ENCODE results near the gene KSR1. TPM values are rescaled to one million over a fixed set of nuclear protein-coding genes. Genes with fewer than 3 reads are reported as not detected.

Gene KSR1
- total and polyA plus RNA-seq, 10 of the 15 experiments (the other 5 are each of a cell fraction or from before 2014, with no cell fraction given) = 0.97 to 66.6 (median 22.9) TPM

DNA sequence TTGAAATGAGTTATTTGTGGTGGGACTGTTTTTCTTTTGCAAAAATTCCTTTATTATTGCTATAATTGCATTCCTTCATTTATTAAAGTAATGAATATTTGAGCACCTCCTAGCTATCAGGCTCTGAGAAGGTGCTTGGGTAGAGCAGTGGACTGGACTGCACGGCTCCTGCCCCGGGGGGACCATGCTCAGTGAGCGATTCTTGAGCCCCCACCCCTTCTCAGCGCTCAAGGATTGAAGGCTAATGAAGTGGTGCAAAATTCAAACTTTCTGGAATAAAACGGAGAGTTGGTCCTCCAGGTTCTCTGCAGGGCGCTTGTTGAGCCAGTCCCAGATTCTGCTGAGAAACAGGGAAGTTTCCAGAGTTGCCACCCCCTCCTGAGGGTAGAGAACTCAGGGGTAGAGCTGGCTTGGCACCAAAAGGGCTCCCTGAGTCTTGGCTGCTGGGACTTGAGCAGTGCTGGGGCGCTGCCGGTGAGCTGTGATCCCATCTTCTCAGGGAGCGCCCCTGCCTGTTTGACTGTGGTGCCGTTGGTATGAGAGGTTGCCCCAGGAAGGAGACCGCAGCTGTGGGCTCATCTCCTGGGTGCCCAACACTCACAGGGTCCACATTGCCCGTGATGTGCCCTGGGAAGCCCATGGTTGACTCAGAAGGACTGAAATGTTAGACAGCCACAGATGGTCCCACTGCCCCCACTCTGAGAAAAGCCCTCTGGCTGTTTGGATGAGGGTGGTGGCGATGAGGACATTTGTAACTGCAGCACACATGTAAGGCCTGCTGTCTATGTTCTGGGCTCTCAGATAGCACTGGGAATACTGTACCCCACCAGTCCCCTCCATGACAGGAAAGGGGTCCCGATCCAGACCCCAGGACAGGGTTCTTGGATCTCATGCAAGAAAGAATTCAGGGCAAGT lies 20.0 kb downstream of the KSR1 start:
- peak overlapping the region; percentile 29 for H3K27ac ChIP-seq (ENCODE audit: control insufficient read depth, insufficient read depth)
- in situ Hi-C loops (cut with MboI) = loop anchor here (25.0 kb wide), 2 partner anchors 1086 to 1411 kb away; partner anchors contain the start of genes FLOT2, PIGS and UNC119
- TF ChIP-seq NBN (IDR thresholded peaks at IDR 0.05) (no peak), SREBF1 (IDR thresholded peaks at IDR 0.05; ENCODE audit: low read length) (no peak), TAF1 (IDR thresholded peaks at IDR 0.05; ENCODE audit: borderline replicate concordance, low read depth, low read length) (no peak), RB1 (IDR thresholded peaks at IDR 0.05; ENCODE audit: borderline replicate concordance) (no peak), POLR2A (IDR thresholded peaks at IDR 0.05; ENCODE audit: low read depth, low read length) (no peak), KDM1A (IDR thresholded peaks at IDR 0.05; ENCODE audit: borderline replicate concordance) (no peak), ZNF384 (IDR thresholded peaks at IDR 0.05; ENCODE audit: borderline replicate concordance, low read depth, low read length) (no peak), BMI1 (IDR thresholded peaks at IDR 0.05; ENCODE audit: borderline replicate concordance) (no peak), NFYA (IDR thresholded peaks at IDR 0.05; ENCODE audit: borderline replicate concordance, low read depth, low read length) (no peak), RBBP5 (conservative IDR thresholded peaks at IDR 0.05) (no peak), PML (IDR thresholded peaks at IDR 0.05; ENCODE audit: low read length) (no peak), SPI1 (IDR thresholded peaks at IDR 0.05; ENCODE audit: borderline replicate concordance, insufficient read depth, low read depth, low read length) (no peak), WRNIP1 (IDR thresholded peaks at IDR 0.05; ENCODE audit: borderline replicate concordance, low read depth, low read length) (no peak), NR2C2 (IDR thresholded peaks at IDR 0.05; ENCODE audit: borderline replicate concordance, control insufficient read depth, insufficient read length, low read depth) (no peak), RCOR1 (conservative IDR thresholded peaks at IDR 0.05; ENCODE audit: low read depth, low read length) (no peak), ZNF274 (IDR thresholded peaks at IDR 0.05; ENCODE audit: insufficient read depth, insufficient read length) (no peak)
- TF ChIP-seq, protein P1, sequence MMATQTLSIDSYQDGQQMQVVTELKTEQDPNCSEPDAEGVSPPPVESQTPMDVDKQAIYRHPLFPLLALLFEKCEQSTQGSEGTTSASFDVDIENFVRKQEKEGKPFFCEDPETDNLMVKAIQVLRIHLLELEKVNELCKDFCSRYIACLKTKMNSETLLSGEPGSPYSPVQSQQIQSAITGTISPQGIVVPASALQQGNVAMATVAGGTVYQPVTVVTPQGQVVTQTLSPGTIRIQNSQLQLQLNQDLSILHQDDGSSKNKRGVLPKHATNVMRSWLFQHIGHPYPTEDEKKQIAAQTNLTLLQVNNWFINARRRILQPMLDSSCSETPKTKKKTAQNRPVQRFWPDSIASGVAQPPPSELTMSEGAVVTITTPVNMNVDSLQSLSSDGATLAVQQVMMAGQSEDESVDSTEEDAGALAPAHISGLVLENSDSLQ (IDR thresholded peaks at IDR 0.05) = no peak
- TF ChIP-seq, protein P2, sequence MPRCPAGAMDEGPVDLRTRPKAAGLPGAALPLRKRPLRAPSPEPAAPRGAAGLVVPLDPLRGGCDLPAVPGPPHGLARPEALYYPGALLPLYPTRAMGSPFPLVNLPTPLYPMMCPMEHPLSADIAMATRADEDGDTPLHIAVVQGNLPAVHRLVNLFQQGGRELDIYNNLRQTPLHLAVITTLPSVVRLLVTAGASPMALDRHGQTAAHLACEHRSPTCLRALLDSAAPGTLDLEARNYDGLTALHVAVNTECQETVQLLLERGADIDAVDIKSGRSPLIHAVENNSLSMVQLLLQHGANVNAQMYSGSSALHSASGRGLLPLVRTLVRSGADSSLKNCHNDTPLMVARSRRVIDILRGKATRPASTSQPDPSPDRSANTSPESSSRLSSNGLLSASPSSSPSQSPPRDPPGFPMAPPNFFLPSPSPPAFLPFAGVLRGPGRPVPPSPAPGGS (IDR thresholded peaks at IDR 0.05; ENCODE audit: borderline replicate concordance, insufficient read depth, low read depth, low read length, poor library complexity, severe bottlenecking) = no peak
- TF ChIP-seq, protein P3, sequence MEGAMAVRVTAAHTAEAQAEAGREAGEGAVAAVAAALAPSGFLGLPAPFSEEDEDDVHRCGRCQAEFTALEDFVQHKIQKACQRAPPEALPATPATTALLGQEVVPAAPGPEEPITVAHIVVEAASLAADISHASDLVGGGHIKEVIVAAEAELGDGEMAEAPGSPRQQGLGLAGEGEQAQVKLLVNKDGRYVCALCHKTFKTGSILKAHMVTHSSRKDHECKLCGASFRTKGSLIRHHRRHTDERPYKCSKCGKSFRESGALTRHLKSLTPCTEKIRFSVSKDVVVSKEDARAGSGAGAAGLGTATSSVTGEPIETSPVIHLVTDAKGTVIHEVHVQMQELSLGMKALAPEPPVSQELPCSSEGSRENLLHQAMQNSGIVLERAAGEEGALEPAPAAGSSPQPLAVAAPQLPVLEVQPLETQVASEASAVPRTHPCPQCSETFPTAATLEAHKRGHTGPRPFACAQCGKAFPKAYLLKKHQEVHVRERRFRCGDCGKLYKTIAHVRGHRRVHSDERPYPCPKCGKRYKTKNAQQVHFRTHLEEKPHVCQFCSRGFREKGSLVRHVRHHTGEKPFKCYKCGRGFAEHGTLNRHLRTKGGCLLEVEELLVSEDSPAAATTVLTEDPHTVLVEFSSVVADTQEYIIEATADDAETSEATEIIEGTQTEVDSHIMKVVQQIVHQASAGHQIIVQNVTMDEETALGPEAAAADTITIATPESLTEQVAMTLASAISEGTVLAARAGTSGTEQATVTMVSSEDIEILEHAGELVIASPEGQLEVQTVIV (IDR thresholded peaks at IDR 0.05; ENCODE audit: borderline replicate concordance, partially characterized antibody) = no peak

More for the DNA sequence above, 20.0 kb downstream of the KSR1 start:
- POLR2A ChIA-PET = interaction anchor here (1.0 to 10.0 kb wide), 9 partner anchors 12 to 70 kb away, joined by 3 to 143 read pairs (median 5); partner anchors contain the start of gene KSR1
- CTCF ChIA-PET = interaction anchor here (1.0 to 7.3 kb wide), 12 partner anchors 10 to 126 kb away, joined by 3 to 69 read pairs (median 4); no protein-coding TSS in a partner anchor
- H3K4me3 ChIP-seq = no peak overlapping the region
- ATAC-seq (no peak), FAIRE-seq (no peak), DNase-seq (ENCODE audit: low read depth, low spot score) (no peak)
- RAD21 ChIA-PET (ENCODE audit: unreplicated experiment) = interaction anchor here (0.9 to 12.5 kb wide), 10 partner anchors 8 to 68 kb away, joined by 3 to 229 read pairs (median 8); partner anchors contain the start of gene KSR1
- 76% methylated on average over 14 of the region's 14 CpGs for WGBS (ENCODE audit: insufficient coverage, insufficient replicate concordance, low lambda C conversion rate, missing lambda C conversion rate)
- peaks cover 88% of the 10 kb centered on the region for H3K79me2 ChIP-seq (ENCODE audit: control insufficient read depth, insufficient read depth, low read length)
- peak overlapping the region; percentile 86; the same call in 1 of the 2 replicates for H3K4me2 ChIP-seq (ENCODE audit: control insufficient read depth, insufficient read depth)
- no peak overlapping the region for H2AFZ ChIP-seq (ENCODE audit: control insufficient read depth, low read depth, low read length)
- H3K9me3 ChIP-seq (replicated peaks; ENCODE audit: control insufficient read depth, insufficient read depth, low read length) = no peaks in the 10 kb centered on the region
- SMC1A ChIA-PET (ENCODE audit: uncharacterized antibody, unreplicated experiment) = interaction anchor here (0.8 to 13.6 kb wide), 13 partner anchors 8 to 94 kb away, joined by 3 to 228 read pairs (median 4); partner anchors contain the start of gene KSR1
- H4K20me1 ChIP-seq (ENCODE audit: control insufficient read depth, insufficient read depth) = no peaks in the 10 kb centered on the region
- intact Hi-C loops (cut with micrococcal nuclease; ENCODE audit: unreplicated experiment) = no loop called here
- H3K27me3 ChIP-seq (replicated peaks in 1 of 2; ENCODE audit: control insufficient read depth in 2 of 2, insufficient read depth in 2 of 2, low read length in 1 of 2) = no peaks in the 10 kb centered on the region
- peaks cover 0 to 9% of the 10 kb centered on the region in 2 experiments; a peak in 1 of 4 replicates for H3K36me3 ChIP-seq (ENCODE audit: control insufficient read depth in 2 of 2, insufficient read depth in 2 of 2, low read length in 1 of 2)
- no peak overlapping the region for H3K9ac ChIP-seq (ENCODE audit: control insufficient read depth, insufficient read depth, low read length)
- no TSS peak for BruUV-seq (replicated peaks)
- peaks cover 82% of the 10 kb centered on the region for H3K4me1 ChIP-seq (ENCODE audit: control insufficient read depth, insufficient read depth, low read length)

Data from GM12878 (cell line).